GM19193 (cell line): ENCODE measurements around the gene MANEA.

ENCODE experiments used
- POLR2A ChIP-seq: IDR thresholded peaks from 4 replicates; pipeline ENCODE4 v1.6.1; 2011; ENCODE audit not compliant: insufficient read depth, insufficient read length; ENCODE audit errors: extremely low read depth

Gene MANEA

DNA sequence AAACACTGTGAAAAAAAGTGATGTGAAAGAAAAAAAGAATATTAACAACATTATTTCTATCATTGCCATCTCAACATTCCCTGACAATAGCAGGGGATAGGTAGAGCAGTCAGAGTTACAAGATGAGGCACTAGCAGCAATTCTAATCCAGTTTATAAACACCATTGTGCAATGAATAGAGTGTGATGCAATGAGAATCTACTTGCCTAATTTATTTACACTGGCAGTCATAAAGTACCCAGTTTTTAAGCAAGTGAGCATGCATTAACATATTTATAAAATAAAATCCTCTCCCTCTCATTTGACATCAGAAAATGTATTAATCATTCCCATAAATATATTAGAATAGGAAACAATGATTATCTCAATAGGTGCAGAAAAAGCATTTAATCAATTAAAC, 2.5 kb upstream of the MANEA start:
- no peak for TF ChIP-seq POLR2A

DNA sequence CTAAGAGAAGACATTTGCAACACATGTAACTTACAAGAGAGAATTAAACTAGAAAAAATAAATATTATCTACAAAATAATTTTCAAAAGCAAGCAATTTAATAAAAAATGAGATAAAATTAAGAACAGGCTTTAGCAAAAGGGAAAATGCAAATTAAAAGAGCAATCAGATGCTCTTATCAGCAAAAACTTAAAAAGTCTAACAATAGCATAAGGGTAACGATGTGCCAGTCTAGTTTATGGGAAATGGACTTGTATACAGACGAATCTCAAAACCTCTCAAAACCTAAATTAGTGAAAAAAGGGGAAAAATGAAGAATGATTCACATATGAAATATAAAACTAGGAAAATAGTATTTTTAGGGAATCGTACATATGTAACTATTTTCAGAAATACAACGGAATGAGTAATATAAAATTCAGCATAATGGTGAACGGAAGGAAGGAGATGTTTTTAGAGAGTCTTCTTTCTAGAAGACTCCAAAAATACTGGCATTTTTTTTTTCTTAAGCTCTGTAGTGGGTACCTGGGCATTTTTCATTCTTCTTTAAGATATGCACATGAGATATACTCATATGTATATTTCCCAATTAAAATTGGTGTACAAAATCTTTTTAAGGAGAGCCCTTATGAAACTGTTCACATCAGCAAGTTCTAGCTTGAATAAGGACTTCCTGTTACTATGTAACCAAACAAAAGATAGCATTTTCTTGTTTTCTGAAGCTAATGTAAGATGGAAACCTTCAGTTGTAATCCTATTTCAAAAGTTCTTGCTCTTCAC, 927 bp upstream of the MANEA start:
- no peak for TF ChIP-seq POLR2A

GRCh38 chr6:95576998-95577303, 384 bp upstream of the MANEA start:
- TF ChIP-seq POLR2A: no peak

- no peak for TF ChIP-seq POLR2A
Observed at GRCh38 chr6:95578106-95578410, 723 bp downstream of the MANEA start.

GRCh38 chr6:95581073-95581472, 3.7 kb downstream of the MANEA start:
- TF ChIP-seq POLR2A: no peak

DNA sequence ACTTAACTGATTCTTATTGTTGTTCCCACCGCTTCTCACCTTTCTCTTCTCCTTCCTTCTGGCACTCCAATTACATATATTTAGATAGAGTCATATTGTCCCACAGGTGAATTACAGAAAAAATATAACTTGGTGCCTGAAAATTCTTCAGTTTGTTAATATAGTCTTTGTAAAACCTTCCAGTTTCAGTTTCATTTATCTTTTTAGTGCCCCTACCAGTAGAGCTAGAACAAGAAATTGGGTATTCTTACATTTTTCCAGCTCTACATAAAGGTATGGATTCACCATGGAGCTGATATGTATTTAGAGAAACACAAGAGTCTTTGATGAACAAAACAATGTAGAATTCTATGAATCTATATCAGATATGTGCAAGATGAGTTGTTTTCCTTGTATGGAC, 10.7 kb downstream of the MANEA start:
- no peak for TF ChIP-seq POLR2A

DNA sequence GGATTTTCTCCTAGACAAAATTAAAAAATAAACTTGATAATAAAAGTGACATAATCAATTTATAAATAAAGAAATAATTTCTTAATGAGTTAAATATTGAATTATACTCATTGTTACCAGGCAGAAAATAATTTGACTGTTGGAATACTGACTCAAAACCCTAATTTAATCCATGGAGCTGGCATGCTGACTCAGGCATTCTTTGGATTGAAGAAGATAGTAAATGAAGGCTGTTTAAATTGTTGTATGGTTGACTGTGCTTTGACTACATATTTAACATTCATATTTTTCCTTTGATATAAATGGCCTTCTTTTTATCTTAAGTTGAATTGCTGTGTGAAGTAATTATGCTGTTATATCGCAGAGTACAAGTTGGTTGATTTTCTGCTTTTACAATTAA, 11.7 kb downstream of the MANEA start:
- TF ChIP-seq POLR2A: no peak

DNA sequence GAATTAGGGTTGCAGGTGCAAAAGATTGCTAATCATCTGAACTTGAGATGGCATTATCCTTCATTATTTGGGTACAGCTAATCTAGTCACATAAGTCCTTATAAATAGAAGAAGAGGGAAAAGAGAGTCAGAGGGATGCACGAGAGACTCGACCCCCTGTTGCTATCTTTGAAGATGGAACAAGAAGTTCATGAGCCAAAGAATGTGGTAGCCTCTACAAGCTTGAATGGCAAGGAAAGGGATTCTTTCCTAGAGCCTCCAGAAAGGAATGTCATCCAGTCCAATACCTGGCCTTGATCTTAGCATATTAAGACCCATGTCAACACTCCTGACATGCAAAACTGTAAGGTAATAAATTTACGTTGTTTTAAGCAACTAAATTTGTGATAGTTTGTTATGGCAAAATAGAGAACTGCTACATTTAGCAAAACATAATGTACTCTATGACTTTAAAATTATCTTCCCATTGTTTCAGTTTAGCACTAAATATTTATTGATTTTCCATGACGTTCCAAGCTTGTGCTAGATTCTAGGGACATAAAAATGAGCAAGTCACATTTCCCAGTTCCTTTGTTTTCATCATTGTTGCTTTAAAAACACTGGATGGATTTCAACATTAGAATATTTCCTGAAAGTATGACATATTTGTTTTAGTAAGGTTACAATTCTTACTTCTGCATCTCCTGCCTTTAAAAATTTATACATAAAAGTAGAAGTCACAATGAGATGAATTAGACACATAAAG, 12.7 kb downstream of the MANEA start:
- no peak for TF ChIP-seq POLR2A

GRCh38 chr6:95593025-95593424, 15.7 kb downstream of the MANEA start:
- no peak for TF ChIP-seq POLR2A

DNA sequence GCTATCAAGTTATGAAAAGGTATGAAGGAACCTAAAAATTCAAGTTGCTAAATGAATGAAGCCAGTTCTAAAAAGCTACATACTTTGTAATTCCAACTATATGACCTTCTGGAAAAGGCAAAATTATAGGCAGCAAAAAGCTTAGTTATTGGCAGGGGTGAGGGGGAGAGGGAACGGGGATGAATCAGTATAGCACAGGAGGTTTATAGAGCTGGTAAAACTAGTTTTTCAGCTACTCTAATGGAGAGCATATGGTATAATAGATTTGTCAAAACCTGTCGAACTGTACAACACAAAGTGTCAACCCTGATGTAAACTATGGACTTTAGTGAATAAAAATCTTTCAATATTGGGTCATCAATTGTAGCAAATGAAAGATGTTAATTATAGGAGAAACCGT, 18.7 kb downstream of the MANEA start:
- TF ChIP-seq POLR2A: no peak

- no peak for TF ChIP-seq POLR2A
Observed at GRCh38 chr6:95599706-95600105, 22.4 kb downstream of the MANEA start.

GRCh38 chr6:95601133-95601532, 23.8 kb downstream of the MANEA start:
- TF ChIP-seq POLR2A: no peak

DNA sequence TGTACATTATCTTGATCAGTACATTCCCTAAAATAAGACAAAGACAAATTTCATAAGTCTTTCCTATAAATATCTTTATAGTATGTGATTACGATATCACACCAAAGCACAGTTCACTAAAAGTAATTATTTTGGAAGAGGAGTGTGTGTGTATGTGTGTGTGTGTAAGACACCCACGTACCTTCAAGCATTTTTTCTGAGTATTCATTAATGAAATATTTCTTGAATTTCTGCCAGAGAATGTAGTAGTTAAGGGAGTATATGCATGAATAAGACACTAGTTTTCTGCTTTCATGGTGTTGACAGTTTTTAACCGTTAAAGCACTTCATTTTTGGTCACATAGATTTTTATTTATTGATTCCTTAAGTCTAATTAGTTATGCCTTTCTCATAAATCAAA, 36.8 kb downstream of the MANEA start:
- no peak for TF ChIP-seq POLR2A

- TF ChIP-seq POLR2A: no peak
Observed at GRCh38 chr6:95629551-95629950, 52.2 kb downstream of the MANEA start.

- no peak for TF ChIP-seq POLR2A
Observed at GRCh38 chr6:95636552-95637431, 59.5 kb downstream of the MANEA start.

GRCh38 chr6:95648636-95649035, 71.3 kb downstream of the MANEA start:
- TF ChIP-seq POLR2A: no peak

- TF ChIP-seq POLR2A: no peak
Observed at GRCh38 chr6:95649451-95649850, 72.1 kb downstream of the MANEA start.

DNA sequence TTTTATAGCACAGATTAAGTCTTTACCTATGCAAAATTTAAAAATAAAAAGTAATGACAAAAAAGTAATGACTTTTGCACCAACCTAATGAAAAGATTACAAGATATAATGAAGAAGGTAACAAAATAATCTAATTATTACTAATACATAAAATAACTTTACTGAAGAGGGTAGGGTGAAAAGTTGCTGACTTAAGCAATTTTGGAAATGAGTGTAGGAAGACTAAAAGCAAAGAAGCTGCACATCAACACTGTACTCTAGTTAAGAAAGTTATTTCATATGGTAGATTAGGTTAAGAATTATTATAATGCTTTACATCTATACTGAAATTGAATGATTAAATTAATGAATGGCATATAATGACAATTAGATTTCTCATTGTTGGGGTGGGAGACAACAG, 76.8 kb downstream of the MANEA start:
- no peak for TF ChIP-seq POLR2A
